ENCODE results near the gene RBP3. TPM values are rescaled to one million over a fixed set of nuclear protein-coding genes. Genes with fewer than 3 reads are reported as not detected.

RBP3 gene
- polyA plus RNA-seq, 6 donors from 2014 or later: not detected

- Mint-ChIP-seq H3K27ac (peak overlapping the region in 1 of 6 donors; percentile 47), H3K27me3 (peaks cover 6 to 28% (median 6%) of the 10 kb centered on the region in 3 donors)
Observed at GRCh38 chr10:47310090-47310505, 38.1 kb upstream of the RBP3 start.

GRCh38 chr10:47311193-47311931, 36.8 kb upstream of the RBP3 start:
- peak overlapping the region in 1 of 6 donors; percentile 64 for H3K27ac Mint-ChIP-seq
- no peaks in the 10 kb centered on the region for H3K9me3 Mint-ChIP-seq
- no peak overlapping the region for H3K4me3 Mint-ChIP-seq
- H3K27me3 Mint-ChIP-seq: peaks cover 4 to 24% (median 6%) of the 10 kb centered on the region in 3 donors
- H3K36me3 Mint-ChIP-seq: no peaks in the 10 kb centered on the region
- no peak for DNase-seq
- no peak for ATAC-seq (ENCODE audit: low read depth in 2 of 2)
- peaks cover 3 to 9% (median 3%) of the 10 kb centered on the region in 3 donors for H3K4me1 Mint-ChIP-seq

More at GRCh38 chr10:47310090-47310505, 38.1 kb upstream of the RBP3 start:
- H3K4me3 Mint-ChIP-seq: no peak overlapping the region
- no peaks in the 10 kb centered on the region for H3K9me3 Mint-ChIP-seq
- peaks cover 4 to 9% (median 5%) of the 10 kb centered on the region in 3 donors for H3K4me1 Mint-ChIP-seq
- ATAC-seq (ENCODE audit: low read depth in 2 of 2): no peak
- no peaks in the 10 kb centered on the region for H3K36me3 Mint-ChIP-seq
- DNase-seq: no peak

GRCh38 chr10:47311932-47312662, 36.1 kb upstream of the RBP3 start:
- H3K4me3 Mint-ChIP-seq: no peak overlapping the region
- no peaks in the 10 kb centered on the region for H3K9me3 Mint-ChIP-seq
- H3K36me3 Mint-ChIP-seq: no peaks in the 10 kb centered on the region
- ATAC-seq (ENCODE audit: low read depth in 2 of 2) (peak; percentile 67 to 78), DNase-seq (peak; percentile 64)
- peak overlapping the region in 1 of 6 donors; percentile 64 for H3K27ac Mint-ChIP-seq
- peaks cover 0 to 5% (median 0%) of the 10 kb centered on the region in 3 donors for H3K4me1 Mint-ChIP-seq
- peaks cover 0 to 16% (median 6%) of the 10 kb centered on the region in 3 donors for H3K27me3 Mint-ChIP-seq

GRCh38 chr10:47312663-47312995, 35.5 kb upstream of the RBP3 start:
- ATAC-seq (ENCODE audit: low read depth in 2 of 2) (no peak), DNase-seq (no peak)
- Mint-ChIP-seq H3K9me3 (no peaks in the 10 kb centered on the region), H3K4me3 (no peak overlapping the region), H3K27ac (no peak overlapping the region), H3K27me3 (peaks cover 0 to 12% (median 6%) of the 10 kb centered on the region in 3 donors), H3K4me1 (peaks cover 0 to 5% (median 0%) of the 10 kb centered on the region in 3 donors), H3K36me3 (no peaks in the 10 kb centered on the region)

GRCh38 chr10:47314416-47314970, 33.7 kb upstream of the RBP3 start:
- H3K27ac Mint-ChIP-seq: no peak overlapping the region
- peaks cover 0 to 5% (median 2%) of the 10 kb centered on the region in 3 donors for H3K27me3 Mint-ChIP-seq
- no peaks in the 10 kb centered on the region for H3K36me3 Mint-ChIP-seq
- no peak for ATAC-seq (ENCODE audit: low read depth in 2 of 2)
- DNase-seq: no peak
- H3K4me3 Mint-ChIP-seq: no peak overlapping the region
- H3K9me3 Mint-ChIP-seq: no peaks in the 10 kb centered on the region
- H3K4me1 Mint-ChIP-seq: peaks cover 0 to 5% (median 0%) of the 10 kb centered on the region in 3 donors

DNA sequence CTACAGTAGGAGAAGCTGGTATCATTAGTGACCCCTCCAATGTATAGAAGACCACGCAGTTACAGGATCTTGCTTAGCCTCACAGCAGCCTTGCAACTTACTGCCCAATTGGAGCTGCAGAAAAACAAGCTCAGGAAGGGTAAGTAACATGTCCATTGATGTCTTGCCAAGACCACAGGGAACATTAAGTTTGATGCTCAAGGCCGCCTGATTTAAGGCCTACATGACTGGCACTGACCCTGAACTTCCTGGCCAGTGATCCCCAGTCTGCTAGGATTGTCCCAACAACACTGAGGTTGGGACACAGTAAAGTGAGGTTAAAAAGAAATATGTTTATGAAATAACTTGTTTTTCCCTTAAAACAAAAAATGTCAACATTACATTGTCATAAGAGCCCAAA, 32.7 kb upstream of the RBP3 start:
- H3K36me3 Mint-ChIP-seq: no peaks in the 10 kb centered on the region
- no peaks in the 10 kb centered on the region for H3K9me3 Mint-ChIP-seq
- ATAC-seq (ENCODE audit: low read depth in 2 of 2): no peak
- peaks cover 0 to 5% (median 0%) of the 10 kb centered on the region in 3 donors for H3K4me1 Mint-ChIP-seq
- DNase-seq: no peak
- peaks cover 0 to 4% (median 0%) of the 10 kb centered on the region in 3 donors for H3K27me3 Mint-ChIP-seq
- peak overlapping the region in 2 of 6 donors; percentile 58 to 76 for H3K27ac Mint-ChIP-seq
- no peak overlapping the region for H3K4me3 Mint-ChIP-seq

GRCh38 chr10:47316131-47316530, 32.0 kb upstream of the RBP3 start:
- H3K27ac Mint-ChIP-seq: peak overlapping the region in 1 of 6 donors; percentile 76
- no peak overlapping the region for H3K4me3 Mint-ChIP-seq
- DNase-seq: no peak
- H3K4me1 Mint-ChIP-seq: peaks cover 0 to 5% (median 0%) of the 10 kb centered on the region in 3 donors
- no peak for ATAC-seq (ENCODE audit: low read depth in 2 of 2)
- no peaks in the 10 kb centered on the region for H3K9me3 Mint-ChIP-seq
- H3K36me3 Mint-ChIP-seq: no peaks in the 10 kb centered on the region
- peaks cover 2 to 9% (median 6%) of the 10 kb centered on the region in 3 donors for H3K27me3 Mint-ChIP-seq

- Mint-ChIP-seq H3K9me3 (no peaks in the 10 kb centered on the region), H3K27ac (no peak overlapping the region), H3K36me3 (no peaks in the 10 kb centered on the region), H3K4me1 (peaks cover 0 to under 1% (median 0%) of the 10 kb centered on the region in 3 donors), H3K27me3 (peaks cover 8 to 20% (median 16%) of the 10 kb centered on the region in 3 donors), H3K4me3 (no peak overlapping the region)
- ATAC-seq (ENCODE audit: low read depth in 2 of 2): no peak
- DNase-seq: no peak
Observed at GRCh38 chr10:47317251-47317650, 30.9 kb upstream of the RBP3 start.

DNA sequence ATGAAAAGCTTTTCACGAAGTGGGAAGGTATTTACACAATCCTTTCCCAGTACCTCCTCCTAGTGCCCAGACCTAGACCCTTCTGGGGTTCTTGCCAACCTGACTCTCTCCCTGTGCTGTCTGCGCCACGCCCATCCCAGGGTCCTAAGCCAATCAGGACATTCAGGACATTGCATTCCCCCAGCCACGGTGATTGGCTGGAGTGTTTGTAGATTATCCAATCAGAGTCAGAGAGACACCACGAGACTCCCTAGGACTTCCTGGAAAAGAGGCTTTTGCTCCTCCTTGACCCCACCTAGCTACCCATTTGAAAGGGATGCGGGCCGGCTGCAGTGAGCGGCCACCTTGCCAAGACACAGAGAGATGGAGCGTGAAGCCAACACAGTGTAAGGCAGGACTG, 29.5 kb upstream of the RBP3 start:
- Mint-ChIP-seq H3K27ac (no peak overlapping the region), H3K4me3 (no peak overlapping the region), H3K9me3 (no peaks in the 10 kb centered on the region), H3K36me3 (no peaks in the 10 kb centered on the region), H3K27me3 (peaks cover 9 to 29% (median 24%) of the 10 kb centered on the region in 3 donors), H3K4me1 (no peaks in the 10 kb centered on the region)
- ATAC-seq (ENCODE audit: low read depth in 2 of 2) (no peak), DNase-seq (no peak)

GRCh38 chr10:47319784-47320183, 28.4 kb upstream of the RBP3 start:
- Mint-ChIP-seq H3K4me1 (no peaks in the 10 kb centered on the region), H3K27me3 (peaks cover 9 to 32% (median 27%) of the 10 kb centered on the region in 3 donors), H3K27ac (no peak overlapping the region), H3K36me3 (no peaks in the 10 kb centered on the region), H3K4me3 (no peak overlapping the region), H3K9me3 (no peaks in the 10 kb centered on the region)
- DNase-seq (no peak), ATAC-seq (ENCODE audit: low read depth in 2 of 2) (no peak)

DNA sequence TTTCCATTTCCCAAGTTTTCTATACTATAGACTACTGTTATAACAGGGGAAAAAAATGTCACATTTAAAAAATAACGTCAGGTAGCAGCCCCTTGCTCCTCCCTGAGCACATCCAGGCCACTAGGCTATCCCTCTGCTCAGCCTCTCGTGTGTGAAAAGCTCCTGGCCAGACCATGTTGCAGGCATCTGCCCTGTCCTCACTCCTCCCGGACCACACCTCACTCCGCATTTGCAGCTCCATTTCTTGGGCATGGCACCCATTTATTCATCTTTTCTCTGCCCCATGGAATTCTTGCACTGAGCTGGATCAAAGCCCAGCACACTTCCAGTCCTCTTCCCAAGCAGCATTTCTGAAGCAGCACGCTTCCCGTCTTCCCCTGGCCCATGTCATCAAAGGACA, 27.4 kb upstream of the RBP3 start:
- Mint-ChIP-seq H3K4me3 (no peak overlapping the region), H3K27me3 (peaks cover 9 to 37% (median 31%) of the 10 kb centered on the region in 3 donors), H3K36me3 (no peaks in the 10 kb centered on the region), H3K27ac (no peak overlapping the region), H3K9me3 (no peaks in the 10 kb centered on the region), H3K4me1 (no peaks in the 10 kb centered on the region)
- no peak for ATAC-seq (ENCODE audit: low read depth in 2 of 2)
- no peak for DNase-seq

- Mint-ChIP-seq H3K27me3 (peaks cover 9 to 37% (median 31%) of the 10 kb centered on the region in 3 donors), H3K4me1 (no peaks in the 10 kb centered on the region), H3K27ac (no peak overlapping the region), H3K9me3 (no peaks in the 10 kb centered on the region), H3K36me3 (no peaks in the 10 kb centered on the region), H3K4me3 (no peak overlapping the region)
- DNase-seq (no peak), ATAC-seq (ENCODE audit: low read depth in 2 of 2) (no peak)
Observed at GRCh38 chr10:47321521-47322195, 26.5 kb upstream of the RBP3 start.
